ACHN (cell line): Measurements from ENCODE around the gene SPECC1.
"Not testable (repeated sequence)": the region's sequence is repeated elsewhere in the genome, so short reads cannot be mapped to it uniquely, and the experiment has no call there.

ENCODE experiments used
- DNase-seq: peaks from one replicate; pipeline ENCODE4 v3.0.0-alpha.2; 2015
- in situ Hi-C: cut with HindIII; loops from 2 replicates; pipeline ENCODE4 v1.10.0; 2017; ENCODE audit warnings: low sequenced_read_pairs, low pct_ligation_motif_present, low pct_unique_long_range_greater_than_20kb

The SPECC1 gene

DNA sequence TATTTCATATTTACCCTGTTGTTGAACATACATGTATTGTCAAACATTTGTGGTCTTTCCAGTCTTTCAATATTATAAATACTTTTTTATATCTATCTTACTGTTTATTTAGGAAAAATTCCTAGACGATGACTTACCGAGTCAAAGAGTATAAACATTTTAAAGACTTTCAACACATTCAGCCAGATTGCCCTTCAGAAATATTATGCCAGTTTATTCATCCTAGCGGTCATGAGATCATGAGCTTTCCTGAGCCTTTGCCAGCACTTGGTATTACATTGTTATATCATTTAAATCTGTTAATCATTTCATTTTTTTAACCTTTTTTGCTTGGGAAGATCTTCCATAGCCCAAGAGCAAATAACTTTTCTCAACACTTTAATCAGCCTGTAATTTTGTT is 197.4 kb downstream of the SPECC1 start:
- in situ Hi-C loops = loop anchor here (25.0 kb wide), 1 partner anchor 94 kb away; no protein-coding TSS in a partner anchor
- DNase-seq = peak; percentile 86

DNA sequence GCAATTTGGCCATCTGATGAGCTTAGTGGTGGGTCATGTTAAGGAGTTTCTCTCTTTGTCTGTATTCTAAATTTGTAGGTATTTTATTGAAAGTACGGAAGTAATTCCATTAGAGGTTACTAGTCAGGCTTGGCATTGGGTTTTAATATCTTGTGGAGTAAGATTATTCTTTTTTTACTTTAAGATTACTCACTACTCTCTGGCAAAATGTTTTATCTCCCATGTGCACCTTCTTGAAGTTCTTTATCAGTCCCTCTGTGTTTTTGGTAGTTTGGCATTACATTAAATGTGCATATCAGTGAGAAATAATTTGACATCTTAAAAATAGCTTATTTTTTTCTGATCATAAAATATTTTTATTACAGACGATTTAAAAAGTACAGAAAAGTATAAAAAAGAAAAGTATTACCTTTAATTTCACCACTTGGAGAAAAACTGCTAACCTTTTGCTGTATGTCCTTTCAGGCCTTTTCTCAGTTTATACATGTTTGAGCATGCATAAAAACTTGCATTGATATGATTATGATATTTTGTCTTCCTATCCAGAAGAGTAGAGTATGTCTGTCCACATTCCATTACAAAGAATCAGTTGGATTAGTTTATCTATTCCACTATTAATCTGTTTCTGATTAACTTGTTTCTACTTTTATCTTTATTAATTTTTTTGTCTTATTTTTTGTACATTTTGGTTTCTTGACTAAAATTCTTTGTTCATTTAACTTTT is 198.3 kb downstream of the SPECC1 start:
- in situ Hi-C loops = loop anchor here (25.0 kb wide), 1 partner anchor 95 kb away; no protein-coding TSS in a partner anchor
- no peak for DNase-seq

DNA sequence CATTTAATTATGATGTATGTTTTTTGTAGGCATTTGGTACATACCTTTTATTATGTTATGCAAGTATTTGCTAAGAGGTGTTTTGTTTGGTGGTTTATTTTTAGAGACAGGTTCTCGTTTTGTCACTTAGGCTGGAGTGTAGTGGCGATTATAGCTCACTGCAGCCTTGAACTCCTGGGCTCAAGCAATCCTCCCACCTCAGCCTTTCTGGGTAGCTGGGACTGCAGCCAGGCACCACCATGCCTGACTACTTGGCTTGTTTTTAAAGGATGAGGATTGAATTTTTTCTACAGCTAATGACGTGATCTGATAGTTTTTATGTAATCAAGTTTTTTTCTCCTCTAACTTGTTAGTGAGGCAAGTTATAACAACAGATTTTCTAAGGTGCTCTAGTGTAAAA is 199.6 kb downstream of the SPECC1 start:
- no peak for DNase-seq
- in situ Hi-C loops = loop anchor here (25.0 kb wide), 1 partner anchor 96 kb away; no protein-coding TSS in a partner anchor

DNA sequence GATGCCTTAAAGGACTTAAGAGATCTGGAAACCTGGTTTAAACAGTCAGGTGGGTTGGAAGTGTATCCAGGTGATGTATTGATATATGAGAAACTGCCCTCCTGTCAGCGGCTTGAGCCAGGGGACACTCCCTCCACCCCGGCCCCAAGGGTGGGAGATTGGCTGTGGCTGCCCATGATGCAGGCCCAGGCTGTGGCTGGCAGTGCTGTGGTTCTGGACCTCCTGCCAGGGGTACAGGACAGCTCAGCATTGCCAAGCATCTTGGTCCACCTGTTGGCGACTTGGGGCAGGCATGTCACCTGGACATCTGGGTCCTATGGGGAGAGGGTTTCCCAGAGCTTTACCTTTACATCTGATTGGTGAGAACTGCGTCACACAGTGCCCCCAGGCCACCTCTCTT is 201.0 kb downstream of the SPECC1 start:
- in situ Hi-C loops = loop anchor here (25.0 kb wide), 1 partner anchor 98 kb away; no protein-coding TSS in a partner anchor

DNA sequence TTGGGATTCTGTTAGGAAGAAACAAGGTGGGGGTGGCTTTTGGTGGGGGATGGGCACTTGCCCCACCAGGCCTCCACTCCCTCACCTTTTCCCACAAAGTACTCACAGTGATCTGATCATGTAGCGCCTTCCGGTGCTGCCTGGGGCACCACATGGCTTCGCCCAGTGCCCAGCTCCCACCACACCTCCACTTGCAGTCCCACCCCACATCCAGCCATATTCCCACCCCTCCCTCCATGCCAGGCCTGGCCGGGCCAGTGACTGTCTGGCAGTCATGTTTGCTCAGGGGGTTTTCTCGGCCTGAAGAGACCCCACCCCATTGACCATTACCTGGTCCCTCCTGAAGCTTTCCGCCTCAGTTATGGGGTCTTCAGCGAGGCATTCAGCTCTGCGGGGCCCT is 201.5 kb downstream of the SPECC1 start:
- no peak for DNase-seq
- in situ Hi-C loops = loop anchor here (25.0 kb wide), 1 partner anchor 98 kb away; no protein-coding TSS in a partner anchor

More for the DNA sequence above, 201.0 kb downstream of the SPECC1 start:
- DNase-seq = no peak

DNA sequence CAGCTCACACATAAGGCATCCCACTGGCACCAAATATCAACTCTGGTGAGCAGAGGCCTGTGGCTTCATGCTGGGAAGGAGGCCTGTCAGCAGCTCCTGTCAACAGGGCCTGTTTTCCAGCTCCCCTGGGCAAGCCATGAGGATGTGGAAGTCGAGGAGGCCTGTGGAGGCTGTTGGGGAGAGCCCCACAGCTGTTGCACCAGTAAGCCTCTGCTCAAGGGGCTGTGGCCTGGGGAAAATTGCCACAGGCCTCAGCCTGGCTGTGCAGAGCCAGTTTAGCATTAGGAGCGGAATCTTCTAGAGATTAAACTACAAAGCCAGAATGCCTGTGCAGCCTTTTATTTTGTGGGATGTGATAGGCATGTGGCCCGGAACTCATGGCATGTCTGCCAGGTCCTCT is 202.1 kb downstream of the SPECC1 start:
- no peak for DNase-seq
- in situ Hi-C loops = loop anchor here (25.0 kb wide), 1 partner anchor 99 kb away; no protein-coding TSS in a partner anchor

DNA sequence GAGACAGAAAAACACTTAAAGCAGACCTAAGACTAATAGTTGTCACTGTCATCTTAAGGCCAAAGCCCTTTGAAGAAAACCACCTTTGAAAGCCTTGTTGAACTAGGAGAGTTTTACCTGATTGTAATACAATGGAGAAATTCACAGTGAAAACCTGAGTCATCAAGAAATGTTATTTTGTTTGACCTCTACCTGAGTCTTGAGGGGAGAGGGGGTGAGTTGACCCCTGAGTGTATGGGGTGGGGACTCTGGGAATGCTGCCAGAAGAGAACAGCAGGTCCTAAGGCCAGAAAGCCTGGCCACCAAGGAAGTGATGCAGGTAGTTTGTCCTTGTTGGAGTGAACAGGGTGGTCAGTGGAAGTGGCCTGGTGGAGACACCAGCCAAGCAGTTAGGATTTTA is 204.3 kb downstream of the SPECC1 start:
- in situ Hi-C loops = loop anchor here (25.0 kb wide), 1 partner anchor 101 kb away; no protein-coding TSS in a partner anchor
- no peak for DNase-seq

DNA sequence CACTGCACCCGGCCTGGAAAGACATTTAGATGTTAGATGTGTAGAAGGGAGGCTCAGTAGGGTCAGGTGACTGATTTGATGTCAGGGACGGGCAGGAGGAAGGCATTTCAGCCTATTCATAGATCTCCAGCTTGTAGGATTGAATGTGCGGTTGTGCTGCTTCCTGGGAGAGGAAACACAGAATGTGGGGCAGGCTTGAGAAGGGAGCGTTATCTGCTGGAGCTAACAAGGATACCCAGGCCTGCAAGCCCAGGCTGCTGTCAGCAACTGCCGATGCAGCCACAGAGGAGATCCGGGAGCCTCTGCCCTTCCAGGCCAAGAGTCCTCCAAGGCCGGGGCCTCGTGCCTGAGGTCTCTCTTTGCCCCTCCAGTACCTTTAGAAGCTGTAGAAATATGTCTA is 205.6 kb downstream of the SPECC1 start:
- in situ Hi-C loops = loop anchor here (25.0 kb wide), 1 partner anchor 102 kb away; no protein-coding TSS in a partner anchor
- no peak for DNase-seq

DNA sequence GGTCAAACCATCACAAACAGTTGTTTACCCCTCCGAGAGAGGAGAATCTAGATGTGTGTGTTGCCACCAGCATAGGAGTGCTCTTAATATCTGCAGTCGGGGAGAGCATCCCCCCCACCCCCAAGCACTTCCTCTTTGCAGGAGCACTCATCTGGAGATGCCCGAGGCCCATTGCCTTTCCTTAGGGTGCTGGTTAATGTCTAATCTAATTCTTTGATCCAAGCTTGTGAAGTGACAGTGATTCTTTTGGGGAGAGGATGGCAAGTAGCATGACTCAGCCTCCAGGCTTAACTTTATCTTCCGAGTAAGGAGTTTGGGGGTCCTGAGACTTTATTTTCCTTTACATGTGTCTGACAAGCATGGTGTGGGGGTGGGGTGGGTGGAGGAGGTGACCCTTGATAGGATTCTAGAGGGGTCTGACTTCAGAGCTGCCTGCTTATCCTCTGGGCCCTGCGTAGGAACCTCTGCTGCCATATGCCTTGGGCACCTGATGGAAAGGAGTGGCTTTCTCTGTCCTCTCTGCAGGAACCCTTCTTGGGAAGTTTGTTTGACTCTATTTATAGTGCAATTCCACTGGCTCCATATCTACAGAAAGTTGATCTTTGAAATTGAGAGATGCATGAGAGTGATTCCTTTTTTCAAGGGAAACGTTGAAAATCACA is 207.1 kb downstream of the SPECC1 start:
- peak; percentile 80 for DNase-seq
- in situ Hi-C loops = loop anchor here (25.0 kb wide), 1 partner anchor 104 kb away; no protein-coding TSS in a partner anchor

DNA sequence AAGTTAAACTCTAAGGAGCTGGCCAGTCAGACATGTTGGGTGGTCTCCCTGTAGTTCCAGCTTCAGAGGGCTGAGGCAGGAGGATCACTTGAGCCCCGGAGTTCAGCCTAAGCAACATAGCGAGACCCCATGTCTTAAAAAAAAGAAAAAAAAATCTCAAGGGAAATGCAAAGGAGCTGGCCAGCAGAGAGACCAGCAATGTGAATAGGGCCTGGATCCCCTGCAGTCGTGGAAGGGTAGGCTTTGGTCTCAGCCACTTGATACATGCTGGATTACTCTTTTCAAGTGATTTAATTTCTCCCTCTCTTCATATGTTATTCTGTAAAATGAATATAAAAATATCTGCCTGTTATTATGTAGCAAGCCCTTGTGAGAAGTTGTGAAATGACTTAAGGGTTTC is 207.7 kb downstream of the SPECC1 start:
- in situ Hi-C loops = loop anchor here (25.0 kb wide), 1 partner anchor 105 kb away; no protein-coding TSS in a partner anchor
- DNase-seq = no peak

DNA sequence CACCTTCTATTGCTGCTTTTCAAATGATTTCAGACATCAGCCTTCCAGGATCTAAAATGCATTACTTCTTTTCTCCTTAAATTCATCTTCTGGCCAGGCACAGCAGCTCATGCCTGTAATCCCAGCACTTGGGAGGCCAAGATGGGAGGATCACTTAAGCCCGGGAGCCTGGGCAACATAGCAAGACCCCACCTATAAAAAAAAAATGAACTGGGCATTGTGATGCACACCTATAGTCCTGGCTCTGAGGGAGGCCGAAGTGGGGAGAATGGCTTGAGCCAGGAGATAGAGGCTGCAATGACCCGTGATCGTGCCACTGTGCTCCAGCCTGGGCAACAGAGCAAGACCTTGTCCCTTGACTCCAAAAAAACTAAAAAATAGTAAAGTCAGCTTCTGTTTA is 208.5 kb downstream of the SPECC1 start:
- DNase-seq = no peak
- in situ Hi-C loops = loop anchor here (25.0 kb wide), 1 partner anchor 105 kb away; no protein-coding TSS in a partner anchor

DNA sequence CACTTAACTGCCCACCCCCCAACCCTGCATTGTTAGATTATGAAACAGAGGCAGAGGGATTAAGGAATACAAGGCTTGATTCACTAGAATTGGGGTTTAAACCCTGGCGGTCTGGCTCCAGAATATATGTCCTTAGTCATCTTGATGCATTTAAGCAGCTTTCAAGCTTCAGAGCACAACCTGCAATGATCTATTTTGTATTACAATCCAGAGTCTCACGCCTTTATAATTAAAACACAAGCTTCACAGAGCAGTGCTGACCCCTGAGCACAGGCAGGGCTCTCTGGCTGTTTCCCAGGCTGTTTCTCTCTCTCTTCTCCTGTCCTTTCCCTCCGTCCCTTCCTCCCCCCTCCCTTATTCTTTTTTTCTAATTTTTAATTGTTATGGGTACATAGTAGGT is 209.1 kb downstream of the SPECC1 start:
- DNase-seq = no peak
- in situ Hi-C loops = loop anchor here (25.0 kb wide), 1 partner anchor 106 kb away; no protein-coding TSS in a partner anchor

DNA sequence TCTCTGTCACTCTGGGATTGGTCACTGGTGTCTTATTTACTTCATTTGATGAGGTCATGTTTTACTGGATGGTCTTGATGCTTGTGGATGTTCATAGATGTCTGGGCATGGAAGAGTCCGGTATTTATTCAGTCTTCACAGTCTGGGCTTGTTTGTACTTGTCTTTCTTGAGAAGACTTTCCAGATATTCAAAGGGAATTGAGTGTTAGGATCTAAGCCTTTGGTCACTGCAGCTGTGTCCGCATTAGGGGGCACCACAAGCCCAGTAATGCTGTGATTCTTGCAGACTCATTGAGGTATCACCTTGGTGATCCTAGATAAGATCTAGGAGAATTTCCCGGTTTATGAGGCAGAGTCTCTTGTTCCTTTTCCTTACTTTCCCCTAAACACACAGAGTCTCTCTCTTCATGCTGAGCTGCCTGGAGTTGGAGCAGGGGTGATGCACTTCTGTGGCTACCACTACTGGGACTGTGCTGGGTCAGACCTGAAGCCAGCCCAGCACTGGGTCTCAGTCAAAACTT is 214.7 kb downstream of the SPECC1 start:
- DNase-seq = no peak
- in situ Hi-C loops = loop anchor here (25.0 kb wide), 1 partner anchor 112 kb away; no protein-coding TSS in a partner anchor

DNA sequence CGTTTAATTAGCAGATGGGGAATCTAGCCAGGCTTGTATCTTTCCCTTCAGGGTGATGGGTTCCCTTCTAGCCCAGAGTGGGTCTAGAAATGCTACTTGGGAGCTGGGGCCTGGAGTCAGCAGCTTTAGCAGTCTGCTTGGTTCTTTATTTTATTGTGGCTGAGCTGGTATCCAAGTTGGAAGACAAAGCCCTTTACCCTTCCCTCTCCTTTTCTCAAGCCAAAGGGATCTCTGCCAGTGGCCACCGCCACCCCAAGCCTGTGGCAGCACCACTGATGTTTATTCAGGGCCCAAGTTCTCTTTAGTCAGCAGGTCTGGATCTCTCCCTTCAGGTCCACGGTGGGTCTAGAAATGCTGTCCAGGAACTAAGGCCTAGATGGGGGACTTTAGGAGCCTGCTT is 215.2 kb downstream of the SPECC1 start:
- in situ Hi-C loops = loop anchor here (25.0 kb wide), 1 partner anchor 112 kb away; no protein-coding TSS in a partner anchor
- DNase-seq = no peak

DNA sequence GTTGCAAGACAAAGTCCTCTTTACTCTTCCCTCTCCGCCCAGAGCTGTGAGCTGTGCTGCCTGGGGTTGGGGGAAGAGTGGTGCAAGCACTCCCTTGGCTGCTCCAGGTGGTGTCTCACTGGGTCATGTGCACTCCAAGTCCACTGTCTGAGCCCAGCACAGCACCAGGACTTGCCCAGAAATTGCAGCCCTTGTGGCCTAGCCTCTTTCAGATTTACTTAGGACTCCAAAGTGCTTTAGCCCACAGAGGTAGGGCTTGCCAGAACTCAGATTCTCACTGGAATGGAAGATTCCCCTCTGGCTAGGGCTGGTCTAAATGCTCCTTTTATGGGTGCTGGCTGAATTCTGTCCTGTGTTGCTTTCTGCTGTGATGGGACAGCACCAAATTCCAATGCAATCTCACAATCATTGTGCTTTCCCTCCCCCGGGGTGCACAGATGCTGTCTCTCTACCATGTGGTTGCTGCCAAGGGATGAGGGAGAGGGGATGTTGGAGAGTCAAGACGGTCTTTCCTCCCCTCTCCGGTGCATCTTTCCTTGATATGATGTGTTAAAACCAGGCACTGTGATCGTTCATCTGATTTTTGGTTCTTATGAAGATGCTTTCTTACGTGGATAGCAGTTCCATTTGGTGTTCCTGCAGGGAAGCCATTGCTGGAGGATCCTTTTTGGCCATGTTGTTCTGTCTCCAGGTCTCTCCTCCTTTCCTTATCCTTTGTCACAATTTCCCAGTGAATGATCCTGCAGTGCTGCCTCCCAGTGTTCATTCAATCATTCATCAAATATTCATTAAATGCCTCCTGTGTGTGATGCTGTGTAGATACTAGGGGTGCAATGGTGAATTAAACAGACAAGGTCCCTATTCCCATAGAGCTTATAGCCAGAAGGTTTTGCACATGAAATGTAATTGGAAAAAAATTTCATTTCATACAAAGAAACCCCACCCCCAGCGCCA is 216.3 kb downstream of the SPECC1 start:
- peak; percentile 21 for DNase-seq
- in situ Hi-C loops = no loop called here

DNA sequence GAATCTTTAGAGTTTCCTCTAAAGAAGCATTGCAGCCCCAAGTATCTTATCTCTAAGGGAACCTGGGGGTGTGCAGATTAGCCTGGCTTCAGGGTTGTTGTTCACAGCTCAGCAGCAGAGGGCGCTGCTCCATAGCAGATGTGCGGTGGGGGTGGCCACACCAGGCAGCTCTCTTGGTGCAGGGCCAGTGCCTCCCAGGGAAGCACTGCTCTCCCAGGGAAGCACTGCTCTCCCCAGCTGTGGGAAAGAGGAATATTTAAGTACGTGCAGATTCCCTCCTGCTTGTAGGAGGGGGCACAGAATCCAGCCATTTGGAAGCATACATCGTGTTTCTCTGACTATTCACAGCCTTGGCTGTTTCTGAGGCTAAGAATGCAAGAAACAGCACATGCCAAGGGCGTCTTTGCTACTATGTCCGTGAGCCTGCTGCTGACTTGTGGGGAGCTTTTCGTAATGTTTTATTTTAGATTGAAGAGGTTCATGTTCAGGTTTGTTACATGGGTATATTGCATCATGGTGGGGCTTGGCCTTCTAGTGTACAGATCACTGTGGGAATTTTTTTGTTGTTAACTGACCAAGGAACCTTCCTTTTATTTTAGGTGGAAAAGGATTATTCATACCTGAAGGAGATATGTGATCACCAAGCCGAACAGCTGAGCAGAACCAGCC is 217.8 kb downstream of the SPECC1 start:
- in situ Hi-C loops = no loop called here

DNA sequence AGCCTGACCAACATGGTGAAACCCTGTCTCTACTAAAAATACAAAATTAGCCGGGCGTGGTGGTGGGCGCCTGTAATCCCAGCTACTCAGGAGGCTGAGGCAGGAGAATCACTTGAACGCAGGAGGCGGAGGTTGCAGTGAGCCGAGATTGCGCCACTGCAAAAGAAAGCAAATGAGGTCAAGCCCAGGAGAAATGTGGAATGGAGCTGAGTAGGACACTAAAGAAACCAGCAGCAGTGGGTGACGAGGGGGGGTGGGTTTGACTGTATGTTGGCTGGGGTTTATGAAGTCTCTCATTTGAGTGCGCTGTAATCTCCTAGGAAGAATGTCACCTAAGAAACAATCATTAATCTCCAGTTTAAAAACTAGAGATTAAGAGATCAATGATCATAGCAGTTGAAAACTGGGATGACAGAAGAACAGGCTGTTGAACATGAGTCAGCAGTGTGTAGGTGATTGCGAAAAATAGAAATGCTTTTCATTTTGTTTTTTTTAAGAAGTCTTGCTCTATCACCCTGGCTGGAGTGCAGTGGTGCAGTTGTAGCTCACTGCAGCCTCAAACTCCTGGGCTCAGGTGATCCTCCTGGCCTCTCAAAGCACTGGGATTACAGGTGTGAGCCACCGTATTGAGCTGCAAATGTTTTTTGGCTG is 218.7 kb downstream of the SPECC1 start:
- in situ Hi-C loops, DNase-seq: not testable (repeated sequence)

More for the DNA sequence above, 217.8 kb downstream of the SPECC1 start:
- peak; percentile 80 for DNase-seq
